GM12878 (cell line): ENCODE measurements around the gene SCN10A. TPM values are rescaled to one million over a fixed set of nuclear protein-coding genes. Genes with fewer than 3 reads are reported as not detected.

Experiments
- ATAC-seq: fragments of 200-7000 bp; cut with Tn5 transposase; 3 replicates; pipeline ENCODE4 v1.9.1; 2020; ENCODE audit warnings: mild to moderate bottlenecking, moderate library complexity
- BruUV-seq: library from RNA; stranded (reverse); fragments of 400-500 nt; replicated peaks from 2 replicates; lab custom pipeline; 2021; lab: Mats Ljungman, UMichigan
- CTCF ChIA-PET: fragments of 300-600 bp; sonication (Branson Sonifier 250); formaldehyde crosslinking; extraction: SDS; loops from one replicate; lab custom pipeline; 2021; ENCODE audit warnings: inconsistent platforms; lab: Yijun Ruan, JAX
- POLR2A ChIA-PET: fragments of 350-600 bp; formaldehyde crosslinking; extraction: SDS; loops from one replicate; lab custom pipeline; 2021; ENCODE audit warnings: inconsistent platforms; lab: Charles Lee
- RAD21 ChIA-PET: fragments of 300-600 bp; sonication (Branson Sonifier 250); formaldehyde crosslinking; loops from one replicate; lab custom pipeline; 2023; ENCODE audit warnings: antibody characterized with exemption; ENCODE audit not compliant: unreplicated experiment; lab: Charles Lee
- SMC1A ChIA-PET: fragments of 300-600 bp; sonication (Branson Sonifier 250); formaldehyde crosslinking; loops from one replicate; lab custom pipeline; 2023; ENCODE audit not compliant: unreplicated experiment, uncharacterized antibody; lab: Charles Lee
- DNase-seq: peaks from one replicate; pipeline ENCODE4 v3.0.0-alpha.2; 2011; ENCODE audit warnings: low read depth, low spot score
- FAIRE-seq: peaks from 3 replicates; lab custom pipeline; 2011; peaks lifted over from hg19 to GRCh38; lab: Jason Lieb, UNC
- H2AFZ ChIP-seq: 2 replicates; pipeline ENCODE4 v1.6.0; 2011; ENCODE audit warnings: low read depth, low read length, control low read depth; ENCODE audit not compliant: control insufficient read depth
- H3K27ac ChIP-seq: 2 replicates; pipeline ENCODE4 v1.5.1; 2011; ENCODE audit warnings: control low read depth; ENCODE audit not compliant: control insufficient read depth, insufficient read depth
- H3K27me3 ChIP-seq, 2 experiments: replicated peaks in 1 of 2; 2 replicates each; pipeline versions ENCODE4 v1.6.0 to v1.6.1; 2011; ENCODE audit warnings: low read length in 1 of 2; ENCODE audit not compliant: control insufficient read depth in 2 of 2, insufficient read depth in 2 of 2
- H3K36me3 ChIP-seq, 2 experiments: 2 replicates each; pipeline ENCODE4 v1.5.1; 2011; ENCODE audit warnings: low read length in 1 of 2; ENCODE audit not compliant: control insufficient read depth in 2 of 2, insufficient read depth in 2 of 2
- H3K4me1 ChIP-seq: 2 replicates; pipeline ENCODE4 v1.6.1; 2011; ENCODE audit warnings: mild to moderate bottlenecking, low read length, moderate library complexity, mixed read lengths; ENCODE audit not compliant: control insufficient read depth, insufficient read depth
- H3K4me2 ChIP-seq: 2 replicates; pipeline ENCODE4 v1.6.0; 2011; ENCODE audit warnings: control low read depth; ENCODE audit not compliant: control insufficient read depth, insufficient read depth
- H3K4me3 ChIP-seq: fragments of 200-600 bp; sonication (generic); 2 replicates; pipeline ENCODE4 v1.5.1; 2016
- H3K79me2 ChIP-seq: 2 replicates; pipeline ENCODE4 v1.6.0; 2011; ENCODE audit warnings: low read length; ENCODE audit not compliant: control insufficient read depth, insufficient read depth
- H3K9ac ChIP-seq: 2 replicates; pipeline ENCODE4 v1.8.0; 2011; ENCODE audit warnings: low read length, control low read depth, mixed read lengths; ENCODE audit not compliant: control insufficient read depth, insufficient read depth
- H3K9me3 ChIP-seq: replicated peaks from 3 replicates; pipeline ENCODE4 v1.5.1; 2011; ENCODE audit warnings: mild to moderate bottlenecking, low read length; ENCODE audit not compliant: control insufficient read depth, insufficient read depth
- H4K20me1 ChIP-seq: 2 replicates; pipeline ENCODE4 v1.6.0; 2011; ENCODE audit not compliant: control insufficient read depth, insufficient read depth
- BACH1 ChIP-seq: fragments of 450-650 bp; IDR thresholded peaks from 2 replicates; pipeline ENCODE4 v1.6.1; 2017; ENCODE audit warnings: mild to moderate bottlenecking, borderline replicate concordance
- CBFB ChIP-seq: IDR thresholded peaks from 2 replicates; pipeline ENCODE4 v1.6.1; 2016; ENCODE audit warnings: antibody characterized with exemption, low read depth
- CUX1 ChIP-seq: IDR thresholded peaks from 2 replicates; pipeline ENCODE4 v1.6.1; 2012; ENCODE audit warnings: improper control_type of control experiment, low read depth, low read length; ENCODE audit not compliant: insufficient replicate concordance
- POLR2AphosphoS2 ChIP-seq: IDR thresholded peaks from 2 replicates; pipeline ENCODE4 v1.6.1; 2011; ENCODE audit warnings: low read depth, mild to moderate bottlenecking, low read length, improper control_type of control experiment, moderate library complexity
- ZZZ3 ChIP-seq: IDR thresholded peaks from 2 replicates; pipeline ENCODE4 v1.6.1; 2011; ENCODE audit warnings: low read depth; ENCODE audit not compliant: control insufficient read depth, insufficient read length
- WGBS: methylation state at CpG from one replicate; pipeline ENCODE4 v1.1.6; 2016; ENCODE audit warnings: low lambda C conversion rate; ENCODE audit not compliant: insufficient replicate concordance, insufficient coverage; ENCODE audit errors: missing lambda C conversion rate; 5-methylcytosine and 5-hydroxymethylcytosine counted together
- in situ Hi-C: fragments of 300-500 bp; cut with MboI; formaldehyde crosslinking; loops from 9 replicates; pipeline ENCODE4 v1.14.3; 2018; ENCODE audit warnings: mixed read lengths
- intact Hi-C: fragments of 100-400 bp; cut with micrococcal nuclease; formaldehyde crosslinking; loops from one replicate; pipeline ENCODE4 v1.14.2; 2022; ENCODE audit not compliant: unreplicated experiment
- polyA plus RNA-seq, 11 experiments: library from polyadenylated mRNA; depleted of rRNA in 4 of 11; unstranded in 6 of 11; stranded (reverse) in 5 of 11; fragments of >200 nt; fragmentation: Nextera tagmentation in 4 of 11; fragmentation: Illumina TruSeq in 1 of 11; extraction: Ambion mirVana in 4 of 11; extraction: Trizol in 1 of 11; gene quantifications; 1 replicate in 1 of 11; 2 replicates in 10 of 11; pipeline versions ENCODE4 v1.2.1 to v1.2.3, GENCODE V29; 2011 to 2016; ENCODE audit warnings: inconsistent platforms in 2 of 11, missing spikeins in 2 of 11, low read depth in 1 of 11
- total RNA-seq, 4 experiments: library from RNA; depleted of rRNA in 3 of 4; stranded (reverse); fragments of >200 nt in 3 of 4; fragmentation: Illumina TruSeq in 1 of 4; extraction: Trizol in 1 of 4; gene quantifications; 2 replicates each; pipeline versions ENCODE4 v1.2.1 to v1.2.3, GENCODE V29; 2013 to 2021

SCN10A gene
- total and polyA plus RNA-seq, 10 of the 15 experiments (the other 5 are each of a cell fraction or from before 2014, with no cell fraction given): not detected

DNA sequence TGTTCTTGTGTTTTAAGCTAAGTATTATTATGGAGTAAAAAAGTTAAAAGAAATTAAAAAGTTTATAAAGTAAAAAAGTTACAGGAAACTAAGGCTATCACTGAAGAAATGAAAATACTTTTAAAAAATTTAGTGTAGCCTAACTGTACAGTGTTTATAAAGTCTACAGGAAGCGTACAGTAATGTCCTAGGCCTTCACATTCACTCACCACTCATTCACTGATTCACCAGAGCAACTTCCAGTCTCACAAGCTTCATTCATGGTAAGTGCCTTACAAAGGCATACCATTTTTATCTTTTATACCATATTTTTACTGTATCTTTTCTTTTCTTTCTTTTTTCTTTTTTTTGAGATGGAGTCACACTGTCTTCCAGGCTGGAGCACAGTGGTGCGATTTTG lies 125.8 kb downstream of the SCN10A start:
- BruUV-seq: no TSS peak
- ChIA-PET POLR2A (no interaction called here), RAD21 (no interaction called here), CTCF (interaction anchor here (0.6 to 1.5 kb wide), 2 partner anchors 39 to 1304 kb away, joined by 3 to 4 read pairs; no protein-coding TSS in a partner anchor), SMC1A (interaction anchor here (0.9 to 1.2 kb wide), 2 partner anchors 9 to 17 kb away, joined by 3 to 5 read pairs; no protein-coding TSS in a partner anchor)
- Histone ChIP-seq H3K9me3 (no peaks in the 10 kb centered on the region), H3K36me3 (no peaks in the 10 kb centered on the region), H3K9ac (no peak overlapping the region), H3K79me2 (no peaks in the 10 kb centered on the region), H3K27me3 (no peaks in the 10 kb centered on the region; a peak in 1 of 4 replicates), H3K27ac (no peak overlapping the region), H3K4me1 (no peaks in the 10 kb centered on the region), H4K20me1 (no peaks in the 10 kb centered on the region), H2AFZ (no peak overlapping the region), H3K4me3 (no peak overlapping the region), H3K4me2 (no peak overlapping the region)
- no peak for ATAC-seq
- DNase-seq: no peak
- intact Hi-C loops: no loop called here
- in situ Hi-C loops: no loop called here
- FAIRE-seq: no peak
- whole genome bisulfite sequencing: 39% methylated on average over 2 of the region's 2 CpGs
- TF ChIP-seq CBFB: no peak
- TF ChIP-seq BACH1: no peak
- no peak for TF ChIP-seq ZZZ3
- no peak for TF ChIP-seq CUX1
- no peak for TF ChIP-seq POLR2AphosphoS2
